Measurements from ENCODE around the gene SLC38A7. TPM values are rescaled to one million over a fixed set of nuclear protein-coding genes. Genes with fewer than 3 reads are reported as not detected.
A peak's percentile ranks its signal among the peaks of the same experiment; 100 is the strongest.
"Not testable (repeated sequence)": the region's sequence is repeated elsewhere in the genome, so short reads cannot be mapped to it uniquely, and the experiment has no call there.

Gene SLC38A7
- total RNA-seq, 3 donors from 2014 or later = 12.7 to 15.4 (median 13.1) TPM

DNA sequence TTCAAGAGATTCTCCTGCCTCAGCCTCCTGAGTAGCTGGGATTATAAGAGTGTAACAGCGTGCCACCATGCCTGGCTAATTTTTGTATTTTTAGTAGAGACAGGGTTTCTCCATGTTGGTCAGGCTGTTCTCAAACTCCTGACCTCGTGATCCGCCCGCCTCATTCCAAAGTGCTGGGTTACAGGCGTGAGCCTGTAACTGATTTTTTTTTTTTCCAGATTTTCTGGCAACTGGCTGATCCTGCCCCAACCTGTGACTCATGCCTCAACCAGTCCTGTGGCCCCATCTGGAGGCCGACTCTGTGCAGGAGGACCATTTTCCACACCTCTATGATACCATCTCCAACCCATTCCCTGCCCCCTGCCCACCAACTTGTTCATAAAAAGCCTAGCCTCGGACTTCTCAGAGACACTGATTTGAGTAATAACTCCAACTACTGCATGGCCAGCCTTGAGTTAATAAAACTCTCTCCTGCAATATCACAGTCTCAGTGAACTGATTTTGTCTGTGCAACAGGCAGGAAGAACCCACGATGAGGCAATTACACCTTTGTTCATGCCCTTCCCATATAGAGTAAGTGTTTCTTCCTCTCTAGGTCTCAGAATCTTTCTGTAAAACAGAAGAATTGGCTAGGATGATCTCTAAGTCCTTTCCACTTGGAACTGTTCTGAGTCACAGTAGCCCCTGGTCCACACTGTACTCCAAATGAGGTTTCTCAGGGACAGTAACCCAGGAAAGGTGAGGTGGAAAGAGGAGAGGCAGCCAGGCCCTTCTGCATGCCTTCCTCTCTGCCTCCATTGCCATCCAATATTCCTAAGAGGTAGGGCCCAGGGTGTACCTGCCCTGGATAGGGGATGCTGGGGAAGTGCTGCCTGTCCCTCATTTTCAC is 46.2 kb downstream of the SLC38A7 start:
- no peaks in the 10 kb centered on the region for H3K27me3 ChIP-seq
- no peak overlapping the region for H3K27ac ChIP-seq
- H3K4me3 ChIP-seq = no peak overlapping the region
- H3K9me3 ChIP-seq = no peaks in the 10 kb centered on the region
- peak in 1 of 2 donors; percentile 24 for DNase-seq (ENCODE audit: low spot score in 2 of 2)
- H3K36me3 ChIP-seq = no peaks in the 10 kb centered on the region
- intact Hi-C loops (cut with DNase I; ENCODE audit: low total_unique reads) = no loop called here
- TF ChIP-seq POLR2A (IDR thresholded peaks at IDR 0.05) = no peak
- TF ChIP-seq POLR2AphosphoS5 (IDR thresholded peaks at IDR 0.05) = no peak
- TF ChIP-seq, protein P1, sequence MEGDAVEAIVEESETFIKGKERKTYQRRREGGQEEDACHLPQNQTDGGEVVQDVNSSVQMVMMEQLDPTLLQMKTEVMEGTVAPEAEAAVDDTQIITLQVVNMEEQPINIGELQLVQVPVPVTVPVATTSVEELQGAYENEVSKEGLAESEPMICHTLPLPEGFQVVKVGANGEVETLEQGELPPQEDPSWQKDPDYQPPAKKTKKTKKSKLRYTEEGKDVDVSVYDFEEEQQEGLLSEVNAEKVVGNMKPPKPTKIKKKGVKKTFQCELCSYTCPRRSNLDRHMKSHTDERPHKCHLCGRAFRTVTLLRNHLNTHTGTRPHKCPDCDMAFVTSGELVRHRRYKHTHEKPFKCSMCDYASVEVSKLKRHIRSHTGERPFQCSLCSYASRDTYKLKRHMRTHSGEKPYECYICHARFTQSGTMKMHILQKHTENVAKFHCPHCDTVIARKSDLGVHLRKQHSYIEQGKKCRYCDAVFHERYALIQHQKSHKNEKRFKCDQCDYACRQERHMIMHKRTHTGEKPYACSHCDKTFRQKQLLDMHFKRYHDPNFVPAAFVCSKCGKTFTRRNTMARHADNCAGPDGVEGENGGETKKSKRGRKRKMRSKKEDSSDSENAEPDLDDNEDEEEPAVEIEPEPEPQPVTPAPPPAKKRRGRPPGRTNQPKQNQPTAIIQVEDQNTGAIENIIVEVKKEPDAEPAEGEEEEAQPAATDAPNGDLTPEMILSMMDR (IDR thresholded peaks at IDR 0.05) = no peak
- no peaks in the 10 kb centered on the region for H3K4me1 ChIP-seq

DNA sequence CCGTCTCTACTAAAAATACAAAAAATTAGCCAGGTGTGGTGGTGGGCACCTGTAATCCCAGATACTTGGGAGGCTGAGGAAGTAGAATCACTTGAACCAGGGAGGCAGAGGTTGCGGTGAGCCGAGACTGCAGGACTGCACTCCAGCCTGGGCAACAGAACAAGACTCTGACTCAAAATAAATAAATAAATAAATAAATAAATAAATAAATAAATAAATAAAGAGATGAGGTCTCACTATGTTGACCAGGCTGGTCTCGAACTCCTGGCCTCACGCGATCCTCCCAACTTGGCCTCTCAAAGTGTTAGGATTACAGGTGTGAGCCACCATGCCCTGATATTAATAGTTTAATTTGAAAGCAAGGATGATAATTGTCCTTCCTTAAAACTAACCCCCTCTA is 47.5 kb downstream of the SLC38A7 start:
- H3K9me3 ChIP-seq; H3K27me3 ChIP-seq; H3K36me3 ChIP-seq; intact Hi-C loops (cut with DNase I; ENCODE audit: low total_unique reads); H3K4me3 ChIP-seq; H3K4me1 ChIP-seq; H3K27ac ChIP-seq: not testable (repeated sequence)
- peak in 1 of 2 donors; percentile 10 for DNase-seq (ENCODE audit: low spot score in 2 of 2)

DNA sequence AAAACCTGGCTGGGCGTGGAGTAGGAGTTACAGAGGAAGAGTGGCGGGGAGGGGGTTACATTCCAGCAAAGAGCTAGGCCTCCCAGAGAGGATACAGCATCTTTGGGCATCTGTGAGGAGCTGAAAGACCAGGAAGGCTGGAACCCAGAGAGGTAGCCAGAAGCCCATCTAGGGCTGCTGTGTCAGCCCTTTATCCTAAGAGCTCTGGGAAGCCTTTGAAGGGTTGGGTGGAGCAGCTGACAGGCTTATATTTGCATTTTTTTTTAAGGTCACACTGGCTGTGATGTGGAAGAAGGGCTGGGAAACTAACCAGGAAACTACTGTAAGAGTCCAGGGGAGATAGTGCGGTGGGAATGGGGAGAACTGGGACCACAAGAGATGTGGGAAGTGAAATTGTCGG is 48.1 kb downstream of the SLC38A7 start:
- TF ChIP-seq POLR2AphosphoS5 (IDR thresholded peaks at IDR 0.05) = no peak
- TF ChIP-seq, protein P1 (IDR thresholded peaks at IDR 0.05) = no peak
- TF ChIP-seq POLR2A (IDR thresholded peaks at IDR 0.05) = no peak
- intact Hi-C loops (cut with DNase I; ENCODE audit: low total_unique reads) = no loop called here

GRCh38 chr16:58635502-58635901 is 49.1 kb downstream of the SLC38A7 start:
- intact Hi-C loops (cut with DNase I; ENCODE audit: low total_unique reads) = no loop called here

More for the DNA sequence above, 48.1 kb downstream of the SLC38A7 start:
- no peaks in the 10 kb centered on the region for H3K36me3 ChIP-seq
- H3K4me1 ChIP-seq = no peaks in the 10 kb centered on the region
- no peak overlapping the region for H3K4me3 ChIP-seq
- H3K9me3 ChIP-seq = no peaks in the 10 kb centered on the region
- H3K27ac ChIP-seq = no peak overlapping the region
- no peaks in the 10 kb centered on the region for H3K27me3 ChIP-seq
- DNase-seq (ENCODE audit: low spot score in 2 of 2) = no peak

DNA sequence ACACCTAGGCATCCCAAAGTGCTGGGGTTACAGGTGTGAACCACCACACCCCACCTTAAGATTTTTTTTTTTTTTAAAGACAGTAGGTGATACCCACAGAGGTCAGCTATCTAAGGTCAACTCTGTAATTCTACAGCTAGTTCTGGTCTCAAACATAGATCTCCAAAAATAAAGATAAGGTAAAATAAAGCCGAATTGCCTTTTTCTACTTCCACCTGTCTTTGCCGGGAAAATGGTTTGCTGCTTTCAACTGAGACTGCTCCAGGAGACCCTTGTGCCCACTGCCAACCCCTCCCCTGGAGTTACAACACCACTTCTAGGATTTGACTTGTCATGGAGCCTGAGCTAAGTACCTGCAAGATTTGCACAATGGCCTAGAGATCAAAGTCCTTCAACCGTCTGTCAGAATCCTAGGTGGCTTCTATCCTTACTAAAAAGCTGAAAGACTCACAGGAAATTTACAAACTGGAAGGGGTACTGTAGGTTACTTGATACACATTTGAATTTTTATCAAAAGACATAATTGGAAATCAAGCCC is 50.2 kb downstream of the SLC38A7 start:
- TF ChIP-seq POLR2A (IDR thresholded peaks at IDR 0.05) (no peak), POLR2AphosphoS5 (IDR thresholded peaks at IDR 0.05) (no peak)
- TF ChIP-seq, protein P1 (IDR thresholded peaks at IDR 0.05) = no peak
- H3K9me3 ChIP-seq = no peaks in the 10 kb centered on the region
- no peak overlapping the region for H3K27ac ChIP-seq
- H3K27me3 ChIP-seq = no peaks in the 10 kb centered on the region
- no peak for DNase-seq (ENCODE audit: low spot score in 2 of 2)
- H3K4me3 ChIP-seq = no peak overlapping the region
- H3K36me3 ChIP-seq = no peaks in the 10 kb centered on the region
- intact Hi-C loops (cut with DNase I; ENCODE audit: low total_unique reads) = no loop called here
- H3K4me1 ChIP-seq = no peaks in the 10 kb centered on the region

More at GRCh38 chr16:58635502-58635901, 49.1 kb downstream of the SLC38A7 start:
- no peaks in the 10 kb centered on the region for H3K36me3 ChIP-seq
- no peaks in the 10 kb centered on the region for H3K4me1 ChIP-seq
- H3K27me3 ChIP-seq = no peaks in the 10 kb centered on the region
- TF ChIP-seq POLR2AphosphoS5 (IDR thresholded peaks at IDR 0.05) = no peak
- TF ChIP-seq, protein P1 (IDR thresholded peaks at IDR 0.05) = no peak
- no peak for TF ChIP-seq POLR2A (IDR thresholded peaks at IDR 0.05)
- no peaks in the 10 kb centered on the region for H3K9me3 ChIP-seq
- no peak for DNase-seq (ENCODE audit: low spot score in 2 of 2)
- no peak overlapping the region for H3K27ac ChIP-seq
- H3K4me3 ChIP-seq = no peak overlapping the region

All from breast epithelium (tissue), 4 donors.